Panc1 (cell line): ENCODE measurements around the gene HEPHL1.

Experiments
- CTCF ChIP-seq: fragments of 450-650 bp; IDR thresholded peaks from 2 replicates; pipeline ENCODE4 v1.5.1; 2017; ENCODE audit warnings: mild to moderate bottlenecking
- POLR2AphosphoS5 ChIP-seq: IDR thresholded peaks from 2 replicates; pipeline ENCODE4 v1.6.1; 2012; ENCODE audit warnings: mild to moderate bottlenecking, low read depth, low read length, moderate library complexity
- REST ChIP-seq, 2 experiments: IDR thresholded peaks; 2 replicates each; pipeline ENCODE4 v1.6.1; 2011 to 2012; ENCODE audit warnings: low read depth in 2 of 2, control low read depth in 1 of 2, low read length in 1 of 2, mild to moderate bottlenecking in 1 of 2, moderate library complexity in 1 of 2; ENCODE audit not compliant: insufficient read depth in 1 of 2
- TCF7L2 ChIP-seq: IDR thresholded peaks from 2 replicates; pipeline ENCODE4 v1.6.1; 2011; ENCODE audit warnings: mild to moderate bottlenecking, low read depth, low read length, inconsistent platforms

GRCh38 chr11:94141511-94142307 lies 120.6 kb downstream of the HEPHL1 start:
- TF ChIP-seq CTCF (no peak), POLR2AphosphoS5 (no peak), REST (IDR thresholded peaks at IDR 0.05; ENCODE audit: insufficient read depth in 1 of 2, low read depth in 2 of 2, low read length in 1 of 2) (no peak), TCF7L2 (no peak)
